ENCODE measurements around the gene CLDN6.

- no peak for TF ChIP-seq CTCF (IDR thresholded peaks at IDR 0.05)
- TF ChIP-seq POLR2A (IDR thresholded peaks at IDR 0.05) = no peak
Measured at GRCh38 chr16:2977440-2977839, 40.5 kb downstream of the CLDN6 start.

Data from adrenal gland (tissue), 5 donors.